ENCODE measurements around the gene ERG.

ERG gene

DNA sequence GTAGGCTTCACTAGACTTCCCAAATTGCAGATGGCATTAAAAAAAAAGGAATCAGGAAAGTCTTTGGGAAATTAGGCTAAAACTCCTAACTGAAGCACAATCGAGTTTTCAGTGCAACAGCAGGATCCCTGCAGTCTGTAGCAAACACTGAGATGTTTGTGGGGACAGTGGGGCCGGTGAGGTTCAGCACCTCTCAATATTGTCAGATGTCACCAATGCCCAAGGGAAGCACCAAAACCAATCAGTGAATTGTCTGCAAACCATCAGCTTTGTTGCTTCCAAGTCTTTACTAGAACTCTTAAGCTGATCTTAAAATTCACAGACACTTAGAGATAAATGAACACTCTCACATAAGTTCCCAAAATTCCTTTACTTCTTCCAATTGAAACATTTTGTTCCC, 2.6 kb downstream of the ERG start:
- no peak for DNase-seq

DNA sequence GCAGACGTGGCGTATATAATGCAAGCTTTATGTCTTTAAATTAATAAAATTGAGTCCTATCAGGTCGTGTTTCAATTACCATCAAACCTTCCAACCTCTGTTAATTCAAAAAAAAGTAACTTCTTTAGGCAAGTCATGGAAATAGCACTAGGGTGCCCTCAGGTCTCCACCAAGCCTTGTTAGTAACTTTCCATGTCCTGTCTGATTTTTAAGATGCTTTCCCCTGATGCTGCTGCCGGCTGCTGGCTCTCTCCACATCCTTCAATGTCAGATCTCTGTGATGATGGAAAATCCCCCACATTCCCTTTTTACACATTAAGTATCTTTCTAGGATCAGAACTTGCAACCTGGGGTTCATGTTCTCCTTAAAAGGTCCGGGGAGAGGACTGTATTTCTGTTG, 3.0 kb downstream of the ERG start:
- DNase-seq = no peak

GRCh38 chr21:38494703-38495102, 3.6 kb downstream of the ERG start:
- no peak for DNase-seq

DNA sequence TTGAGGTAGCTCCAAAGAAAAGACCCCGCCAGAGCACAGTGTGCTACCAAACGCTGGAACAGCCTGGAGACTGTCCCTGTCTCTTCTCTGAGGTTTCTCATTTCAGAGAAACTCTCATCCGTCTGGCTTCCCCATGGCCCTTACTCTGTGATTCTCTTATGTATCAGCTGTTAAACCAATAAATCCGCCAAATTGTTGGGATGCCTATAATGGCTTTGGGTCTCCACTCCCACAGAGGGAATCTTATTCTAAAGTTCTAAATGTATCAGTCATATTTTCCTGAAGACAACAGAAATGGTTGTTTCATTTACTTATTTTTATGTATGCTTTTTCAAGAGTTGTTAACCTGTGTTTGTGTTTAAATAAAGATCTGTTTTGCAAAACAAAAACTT, 4.0 kb downstream of the ERG start:
- no peak for DNase-seq

GRCh38 chr21:38493549-38494250, 4.6 kb downstream of the ERG start:
- no peak for DNase-seq

- DNase-seq = no peak
Measured at GRCh38 chr21:38492007-38492406, 6.3 kb downstream of the ERG start.

DNA sequence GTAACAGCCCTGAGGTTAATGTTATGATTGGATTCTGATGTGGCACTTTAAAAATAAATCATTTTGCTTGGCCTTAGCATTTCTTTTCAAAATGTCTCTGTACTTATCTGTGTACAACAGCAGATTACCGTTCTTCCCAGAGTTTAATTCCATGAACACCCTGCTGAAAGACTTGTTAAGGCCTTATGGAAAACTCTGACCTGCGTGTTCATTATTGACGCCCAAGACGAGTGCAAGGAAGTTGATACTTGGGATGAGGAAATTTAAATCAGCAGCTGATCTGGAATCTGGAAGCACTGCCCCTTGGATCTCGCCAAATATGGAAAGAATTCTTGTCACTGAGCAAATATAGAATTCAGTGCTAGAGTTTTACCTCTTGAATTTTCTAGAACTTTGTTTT, 6.7 kb downstream of the ERG start:
- DNase-seq = no peak

- DNase-seq = no peak
Measured at GRCh38 chr21:38490411-38491020, 7.8 kb downstream of the ERG start.

DNA sequence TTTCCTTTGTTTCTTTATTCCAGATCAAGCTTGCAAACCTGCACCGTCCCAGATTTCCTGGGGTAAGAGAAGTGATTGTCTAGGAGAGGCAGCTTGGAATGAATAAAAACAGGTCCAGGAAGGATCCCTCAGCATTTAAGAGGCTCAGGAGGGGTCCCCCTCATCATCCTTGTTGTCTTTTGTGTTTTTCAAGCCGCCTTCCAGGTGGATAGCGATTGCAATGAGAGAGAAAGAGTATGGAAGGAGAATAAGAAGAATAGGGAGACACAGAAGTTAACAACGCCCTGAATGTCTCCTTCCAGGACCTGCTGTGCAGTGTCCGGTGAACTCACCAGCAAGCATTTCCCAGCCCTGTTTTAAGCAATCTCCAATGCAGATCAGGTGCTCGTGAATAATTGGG, 8.5 kb downstream of the ERG start:
- no peak for DNase-seq

DNA sequence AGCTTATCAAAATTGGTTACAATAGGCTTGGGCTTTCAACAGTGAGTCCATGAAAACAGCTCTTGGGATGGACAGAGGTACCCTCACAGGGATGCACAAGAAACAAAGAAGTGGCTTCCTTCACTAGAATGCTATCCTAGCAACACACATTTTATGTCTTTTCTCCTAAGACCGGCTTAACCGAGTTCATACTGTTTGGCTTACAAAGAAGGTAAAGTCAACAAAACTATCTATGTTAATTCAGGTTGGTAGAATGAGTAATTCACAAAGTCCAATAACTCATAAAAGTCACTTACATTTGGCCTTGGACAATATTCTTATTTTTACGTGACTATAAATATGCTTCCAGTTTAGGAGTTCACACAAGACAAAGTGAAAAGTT, 9.0 kb downstream of the ERG start:
- DNase-seq = no peak

DNA sequence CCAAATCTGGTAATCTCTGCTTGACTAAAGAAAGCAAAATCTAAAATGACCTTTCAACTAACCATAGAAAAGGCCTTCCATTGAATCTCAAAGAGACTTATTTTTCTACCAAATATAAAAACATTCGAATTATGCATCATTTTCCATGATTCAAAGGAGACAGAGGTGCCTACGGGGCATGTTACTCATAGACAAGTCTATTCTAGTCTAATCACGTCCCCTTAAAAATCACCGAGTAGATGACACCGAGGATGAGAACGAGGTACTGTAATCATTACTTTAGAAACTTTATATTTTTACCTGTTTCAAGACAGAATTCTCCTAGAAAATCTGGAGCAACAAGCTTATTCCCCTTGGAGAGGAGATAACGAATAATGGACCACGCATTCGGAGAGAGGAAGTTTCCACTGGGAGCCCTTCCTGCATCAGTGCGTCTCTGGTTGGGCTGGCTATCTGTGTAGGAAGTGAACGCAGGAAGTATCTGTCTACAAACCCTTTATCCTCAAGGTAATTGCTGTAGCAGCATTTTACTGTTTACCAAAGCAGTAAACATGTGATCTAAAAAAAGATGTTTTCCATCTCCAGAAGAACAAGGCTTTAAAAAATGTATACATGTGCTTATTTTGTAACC, 9.5 kb downstream of the ERG start:
- no peak for DNase-seq

DNA sequence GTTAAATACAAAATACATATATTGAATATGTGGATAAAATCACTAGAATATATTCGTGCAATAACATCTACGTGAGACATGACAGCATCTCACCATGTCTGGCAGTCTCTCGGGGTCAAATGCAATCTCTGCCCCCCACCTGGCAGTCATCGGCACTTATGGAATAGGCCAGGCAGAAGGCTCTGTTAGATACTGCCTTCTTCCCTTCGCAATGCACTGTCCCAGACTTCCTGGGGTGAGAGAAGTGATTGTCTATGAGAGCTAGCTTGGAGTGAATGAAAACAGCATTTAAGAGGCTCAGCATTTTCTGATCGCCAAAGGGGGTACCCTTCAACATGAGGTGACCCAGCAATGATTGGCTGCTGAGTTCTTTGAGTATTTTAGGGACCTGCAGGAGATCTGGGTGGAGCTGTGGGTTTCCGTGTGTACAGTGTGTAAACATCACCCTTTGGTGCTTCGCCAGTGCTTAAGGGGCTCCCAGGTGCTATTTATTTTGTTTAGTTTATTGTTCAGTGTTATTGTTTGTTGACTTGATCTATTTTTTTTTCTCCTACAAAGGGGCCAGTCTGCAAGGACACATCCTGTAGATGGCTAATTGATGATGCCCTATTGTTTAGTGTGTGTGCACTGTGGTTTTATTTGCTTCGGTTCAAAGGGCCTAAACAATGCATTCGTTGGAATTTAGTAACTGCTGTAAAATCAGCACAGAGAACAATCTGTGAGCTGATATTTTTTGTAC, 10.2 kb downstream of the ERG start:
- no peak for DNase-seq

DNA sequence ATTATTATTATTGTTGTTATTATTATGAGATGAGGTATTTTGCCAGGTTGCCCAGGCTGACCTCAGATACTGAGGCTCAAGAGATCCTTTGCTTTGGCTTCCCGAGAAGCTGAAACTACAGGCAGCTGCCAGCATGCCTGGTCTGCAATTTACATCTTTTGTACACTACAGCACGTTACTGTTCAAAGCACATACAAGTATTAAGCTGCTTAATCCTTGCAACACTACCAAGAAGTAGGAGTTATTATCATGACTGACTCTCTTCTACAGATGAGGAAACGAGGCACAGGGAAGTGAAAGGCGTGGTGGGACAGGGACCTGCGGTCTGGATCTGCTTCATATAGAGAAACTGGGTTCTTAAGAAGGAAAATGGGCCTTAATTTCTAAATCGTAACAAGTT, 11.6 kb downstream of the ERG start:
- DNase-seq = no peak

GRCh38 chr21:38486221-38486620, 12.1 kb downstream of the ERG start:
- DNase-seq = no peak

- no peak for DNase-seq
Measured at GRCh38 chr21:38479641-38480525, 18.4 kb downstream of the ERG start.

DNA sequence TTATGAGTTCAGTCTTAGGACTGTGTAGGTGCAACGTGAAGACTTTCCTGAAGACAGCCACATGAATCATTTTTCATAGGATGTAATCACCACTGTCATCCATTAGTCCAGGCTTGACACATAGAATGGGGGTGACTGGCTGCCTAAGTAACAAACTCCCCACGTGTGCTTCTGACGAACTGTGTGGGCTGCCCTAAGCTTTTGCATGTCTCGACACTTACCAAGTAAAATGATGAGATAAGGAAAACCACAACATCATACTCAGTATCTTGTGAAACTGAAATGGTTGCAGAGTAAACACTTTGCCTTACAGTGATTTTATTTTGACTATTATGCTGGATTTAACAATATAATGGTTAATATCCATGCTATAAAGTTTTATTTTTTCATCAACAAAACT, 19.5 kb downstream of the ERG start:
- DNase-seq = no peak

DNA sequence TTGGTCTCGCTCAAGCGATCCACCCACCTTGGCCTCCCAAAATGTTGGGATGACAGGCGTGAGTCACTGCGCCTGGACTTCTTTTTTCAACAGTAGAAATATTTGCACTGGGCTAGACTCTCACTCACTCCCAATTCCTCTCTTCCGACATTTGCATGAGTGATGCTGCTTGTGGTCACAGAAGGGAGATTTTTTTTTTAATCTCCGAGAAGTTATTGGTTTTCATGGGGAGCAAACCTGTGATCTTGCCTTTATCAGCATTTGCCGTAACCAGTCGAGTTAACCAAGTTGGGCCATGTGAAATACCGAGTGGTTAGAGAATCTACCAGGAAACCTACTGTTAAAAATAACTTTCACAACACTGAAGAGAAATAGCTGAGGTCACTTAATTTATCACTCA, 21.1 kb downstream of the ERG start:
- no peak for DNase-seq

- DNase-seq = no peak
Measured at GRCh38 chr21:38476385-38476784, 21.9 kb downstream of the ERG start.

- no peak for DNase-seq
Measured at GRCh38 chr21:38475519-38475918, 22.8 kb downstream of the ERG start.

DNA sequence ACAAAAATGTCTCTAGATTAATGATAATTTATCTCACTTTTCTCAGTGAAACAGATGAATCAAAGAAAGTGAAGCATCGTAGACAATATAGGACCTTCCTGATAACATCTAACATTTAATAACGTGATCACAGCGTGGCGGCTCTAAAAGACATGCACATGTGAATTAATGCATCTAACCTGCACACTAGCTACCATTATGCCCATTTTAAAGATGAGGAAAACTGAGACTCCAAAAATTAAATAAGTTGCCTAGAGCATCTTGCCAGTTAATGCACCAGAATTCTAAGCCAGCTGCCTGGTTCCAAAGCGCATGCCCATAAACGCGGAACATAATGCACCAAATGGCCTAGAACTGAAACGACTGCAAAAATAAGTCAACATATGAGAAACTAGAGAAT, 23.5 kb downstream of the ERG start:
- no peak for DNase-seq

DNA sequence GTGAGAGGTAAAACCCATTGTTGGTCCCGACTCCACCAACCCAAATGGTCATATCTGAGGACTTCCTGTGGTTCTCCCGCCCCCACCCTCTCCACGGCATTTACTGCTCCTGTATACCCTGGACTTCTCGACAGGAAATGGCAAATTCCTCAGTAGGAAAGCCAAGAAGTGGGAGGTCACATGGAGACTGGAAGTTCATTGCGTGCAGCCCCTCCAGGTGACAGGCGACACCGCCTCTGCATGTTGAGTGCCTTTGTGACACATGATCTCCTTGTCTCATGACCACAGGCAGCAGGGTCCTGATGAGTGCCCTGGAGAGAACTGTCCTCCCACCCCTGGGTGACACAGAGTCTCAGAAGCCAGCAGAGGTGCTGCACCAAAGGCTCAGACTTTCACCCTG, 24.2 kb downstream of the ERG start:
- no peak for DNase-seq

GRCh38 chr21:38472412-38473108, 25.7 kb downstream of the ERG start:
- no peak for DNase-seq

All from T1000 (cell line).